Stimulated activated CD4-positive, alpha-beta T cell treated with anti-CD3 and anti-CD28 coated beads, Interleukin-12 subunit alpha, Interleukin-12 subunit beta, amount 100 ng/mL, for 4 hours (primary cell): ENCODE data around the gene ELP5.

Source experiments
- DNase-seq: peaks from one replicate; pipeline ENCODE4 v3.0.0-alpha.2; 2020

The ELP5 gene

GRCh38 chr17:7290166-7290565, 38.2 kb downstream of the ELP5 start:
- no peak for DNase-seq

DNA sequence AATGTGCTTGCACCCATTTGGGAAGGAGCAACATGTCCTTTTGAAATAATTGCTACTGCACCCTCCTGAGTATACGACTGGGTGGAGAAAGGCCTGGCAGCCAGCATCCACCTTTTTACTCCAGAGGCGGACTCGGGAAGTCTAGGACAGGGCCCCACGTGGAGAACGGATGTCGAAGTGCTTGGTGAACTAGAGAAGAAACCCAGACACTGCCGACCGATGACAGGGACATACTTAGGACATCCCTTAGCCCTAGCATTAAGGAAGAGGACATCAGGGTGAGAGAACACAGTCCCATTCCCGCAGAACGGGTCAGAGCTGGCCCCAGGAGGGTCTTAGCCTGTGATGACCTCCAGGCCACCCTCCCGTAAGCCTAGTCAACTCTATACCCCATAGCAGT, 38.7 kb downstream of the ELP5 start:
- DNase-seq, result no peak

DNA sequence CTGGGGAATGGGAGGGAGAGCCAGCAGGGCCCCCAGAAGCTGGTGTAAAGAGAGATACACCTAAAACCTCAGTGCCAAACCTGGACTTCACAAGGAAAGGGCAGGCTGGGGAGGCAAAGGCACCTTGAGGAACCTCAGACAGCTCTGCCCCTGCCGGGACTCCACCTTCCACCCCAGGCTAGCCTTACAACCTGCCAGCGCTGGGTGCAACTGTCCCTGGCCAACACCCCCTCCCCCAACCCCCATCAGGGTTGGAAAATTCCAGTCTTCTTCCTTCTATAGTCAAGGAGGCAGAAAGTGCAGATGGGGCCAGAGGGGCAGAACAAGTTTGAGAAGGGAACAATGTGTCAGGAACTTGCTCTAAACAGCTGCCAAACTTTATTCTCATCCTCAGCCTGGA, 40.2 kb downstream of the ELP5 start:
- DNase-seq, result no peak

DNA sequence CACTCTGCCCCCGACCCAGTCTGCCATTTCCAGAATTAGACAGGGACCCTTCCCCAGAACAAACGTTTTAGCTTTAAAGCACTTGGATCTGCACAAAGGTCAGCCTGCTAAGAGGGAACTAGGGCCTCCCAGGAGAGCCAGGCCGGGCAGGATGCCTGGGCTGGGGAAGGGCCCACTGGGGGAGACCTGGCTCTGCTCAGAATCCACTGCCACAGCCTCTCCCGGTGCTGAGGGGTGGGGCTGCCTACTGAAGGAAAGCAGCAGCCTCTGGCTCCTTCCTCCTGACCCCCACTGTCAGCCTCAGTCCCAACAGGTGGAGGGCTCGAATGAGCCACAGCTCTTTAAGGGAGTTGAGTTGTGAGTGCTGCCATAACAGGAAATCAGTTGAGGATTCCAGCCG, 40.7 kb downstream of the ELP5 start:
- DNase-seq, result no peak

- no peak for DNase-seq
These were observed 41.1 kb downstream of the ELP5 start for GRCh38 chr17:7293159-7293558.

DNA sequence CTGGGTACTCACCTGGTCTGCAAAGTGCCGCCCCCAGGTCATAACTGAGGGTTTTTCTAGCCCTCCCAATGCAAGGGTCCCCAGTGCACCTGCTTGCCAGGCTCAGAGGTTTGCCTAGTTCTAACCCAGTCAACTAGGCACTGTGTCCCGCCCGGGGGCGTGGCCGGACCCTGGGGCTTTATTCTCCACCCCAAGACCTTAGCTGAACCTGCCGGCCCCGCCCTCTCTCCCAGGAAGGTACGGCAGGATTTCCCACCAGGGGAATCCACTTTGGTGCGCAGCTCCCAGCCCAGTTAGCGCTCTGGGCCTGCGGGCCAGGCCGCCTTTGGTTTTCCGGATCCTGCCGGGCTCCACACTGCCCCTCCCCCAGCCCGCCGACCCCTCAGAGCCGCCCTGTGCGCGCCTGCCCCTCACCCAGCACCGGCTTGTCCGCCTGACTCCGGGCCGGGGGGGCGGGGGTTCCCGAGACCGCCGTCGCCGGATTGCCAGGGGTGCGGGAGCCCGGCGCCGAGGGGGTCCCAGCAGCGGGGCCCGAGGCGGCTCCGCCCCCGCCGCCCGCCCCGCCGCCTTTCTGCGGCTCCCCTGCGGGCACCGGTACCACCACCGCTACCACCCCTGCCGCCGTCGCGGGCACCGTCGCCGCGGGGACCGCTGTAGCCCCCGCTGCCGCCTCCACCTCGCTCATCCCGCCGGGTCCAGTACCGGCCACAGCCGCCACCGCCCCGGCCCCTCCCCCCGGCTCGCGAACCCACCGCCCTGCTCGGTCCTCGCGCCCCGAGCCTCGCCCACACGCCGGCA, 42.0 kb downstream of the ELP5 start:
- no peak for DNase-seq

GRCh38 chr17:7294614-7295153, 42.7 kb downstream of the ELP5 start, which contains the start of gene YBX2:
YBX2 (minus strand) TSS chr17:7294639; CDS start chr17:7294500, 139 bp downstream.
- DNase-seq, result peak; percentile 70

GRCh38 chr17:7295230-7296180, 43.5 kb downstream of the ELP5 start:
- DNase-seq, result no peak

DNA sequence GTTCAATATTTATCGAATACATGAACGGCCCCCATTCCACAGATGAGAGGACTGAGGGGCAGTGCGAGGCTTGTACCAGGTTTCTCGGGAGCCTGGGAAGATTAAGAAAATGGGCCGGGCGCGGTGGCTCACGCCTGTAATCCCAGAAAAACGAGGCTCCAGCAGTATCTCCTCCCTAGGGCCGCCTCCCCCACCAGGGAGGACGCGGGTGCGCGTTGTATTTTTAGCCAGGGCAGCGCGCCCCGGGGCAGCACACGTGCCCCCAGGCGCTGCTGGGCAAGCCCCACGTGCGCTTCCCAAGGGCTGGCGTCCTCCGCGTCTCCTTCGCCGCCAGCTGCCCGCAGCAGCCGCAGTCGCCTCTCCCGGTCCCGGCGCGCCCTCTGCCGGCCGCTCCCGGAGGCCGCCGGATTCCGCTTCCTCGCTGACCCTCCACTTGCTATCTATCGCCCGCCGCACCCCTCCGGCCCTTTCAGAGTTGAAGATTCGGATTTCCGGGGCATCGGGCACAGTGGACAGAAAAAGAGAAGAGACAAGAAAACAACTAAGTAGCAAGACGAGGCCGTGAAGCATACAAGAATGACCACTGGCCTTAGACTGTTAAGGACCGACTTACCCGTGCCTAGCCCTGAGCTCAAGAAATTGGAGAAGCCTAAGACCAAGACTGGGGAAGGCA, 44.3 kb downstream of the ELP5 start:
- DNase-seq, result peak; percentile 74

DNA sequence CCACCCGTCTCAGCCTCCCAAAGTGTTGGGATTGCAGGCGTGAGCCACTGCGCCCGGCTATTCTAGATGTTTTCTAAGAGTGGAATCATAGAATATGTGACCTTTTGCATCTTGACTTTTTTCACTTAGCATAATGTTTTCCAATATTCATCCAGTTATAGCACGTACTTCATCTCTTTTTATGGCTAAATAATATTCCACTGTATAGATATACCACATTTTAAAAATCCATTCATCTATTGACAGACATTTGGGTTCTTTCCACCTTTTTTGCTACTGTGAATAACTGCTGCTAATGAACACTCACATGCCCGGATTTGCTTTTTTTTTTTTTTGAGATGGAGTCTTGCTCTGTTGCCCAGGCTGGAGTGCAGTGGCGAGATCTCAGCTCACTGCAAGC, 52.2 kb downstream of the ELP5 start:
- no peak for DNase-seq

DNA sequence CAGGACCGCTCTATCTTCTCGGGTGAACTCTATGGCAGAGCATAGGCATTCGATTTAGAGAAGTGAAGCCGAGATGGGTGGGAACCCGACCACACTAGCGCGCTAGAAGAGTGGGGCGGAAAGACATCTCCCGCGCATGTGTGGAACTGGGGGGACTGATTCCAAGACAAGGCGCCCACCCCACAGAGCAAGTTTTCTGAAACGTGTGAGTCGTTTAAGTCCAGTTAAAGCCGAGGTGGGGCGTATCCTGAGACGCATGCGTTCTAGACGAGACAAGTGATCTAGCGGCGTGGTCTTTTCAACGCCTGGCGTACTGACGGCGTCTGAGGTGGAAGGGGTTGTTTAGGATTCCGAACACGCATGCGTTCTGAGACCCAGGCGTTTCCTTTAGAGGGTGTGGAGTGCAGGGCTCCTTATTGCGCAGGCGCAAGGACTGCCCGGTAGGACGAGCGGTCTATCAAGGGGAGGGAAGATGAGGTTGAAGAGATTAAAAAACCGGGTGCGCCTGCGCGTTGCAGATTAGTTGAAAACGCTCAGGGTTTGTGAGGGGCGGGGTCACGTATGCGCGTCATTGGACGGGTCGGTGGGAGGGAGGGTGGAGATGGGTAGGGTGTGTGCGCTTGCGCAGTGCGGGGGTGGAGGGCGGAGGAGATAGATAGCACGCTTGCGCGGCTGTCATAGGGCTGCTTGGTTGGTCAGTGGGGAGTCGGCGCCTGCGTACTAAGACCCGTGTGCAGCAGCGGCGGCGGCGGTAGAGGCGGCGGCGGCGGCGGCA, 55.1 kb downstream of the ELP5 start, which contains the start of gene EIF5A:
EIF5A (plus strand) TSS at position 718 of the 775 bp plus-strand sequence. CDS start 2,008 bp downstream, outside the sequence.
- DNase-seq, result peak; percentile 100

GRCh38 chr17:7307686-7308624, 55.9 kb downstream of the ELP5 start:
- DNase-seq, result peak; percentile 46

GRCh38 chr17:7308625-7309433, 56.8 kb downstream of the ELP5 start:
- peak; percentile 74 for DNase-seq
